ENCODE measurements around the gene ZNF12. TPM values are rescaled to one million over a fixed set of nuclear protein-coding genes. Genes with fewer than 3 reads are reported as not detected.
"Not testable (repeated sequence)": the region's sequence is repeated elsewhere in the genome, so short reads cannot be mapped to it uniquely, and the experiment has no call there.

The ZNF12 gene
- polyA plus RNA-seq, 2 donors, result 7.0 to 7.9 TPM

- Histone ChIP-seq H3K9me3 (ENCODE audit: control insufficient read depth in 2 of 2, insufficient read depth in 1 of 2, low read depth in 1 of 2, low read length in 1 of 2) (peaks cover 5 to 27% of the 10 kb centered on the region in 2 donors), H3K4me1 (ENCODE audit: control insufficient read depth in 2 of 2, insufficient read depth in 2 of 2, low read length in 1 of 2) (peaks cover 5 to 10% of the 10 kb centered on the region in 2 donors), H3K4me3 (ENCODE audit: low read depth in 1 of 2, low read length in 2 of 2) (no peak overlapping the region), H3K27me3 (ENCODE audit: control insufficient read depth in 1 of 2, insufficient read depth in 2 of 2, low read length in 2 of 2) (no peaks in the 10 kb centered on the region), H3K27ac (ENCODE audit: low read depth in 2 of 2, low read length in 1 of 2) (no peak overlapping the region), H3K36me3 (ENCODE audit: control insufficient read depth in 2 of 2, insufficient read depth in 2 of 2, low read length in 1 of 2) (peaks cover 30 to 38% of the 10 kb centered on the region in 2 donors)
- 100% methylated on average over 1 of the region's 1 CpG for WGBS, 2 donors
These were observed 4.9 kb downstream of the ZNF12 start for GRCh38 chr7:6701860-6702259.

DNA sequence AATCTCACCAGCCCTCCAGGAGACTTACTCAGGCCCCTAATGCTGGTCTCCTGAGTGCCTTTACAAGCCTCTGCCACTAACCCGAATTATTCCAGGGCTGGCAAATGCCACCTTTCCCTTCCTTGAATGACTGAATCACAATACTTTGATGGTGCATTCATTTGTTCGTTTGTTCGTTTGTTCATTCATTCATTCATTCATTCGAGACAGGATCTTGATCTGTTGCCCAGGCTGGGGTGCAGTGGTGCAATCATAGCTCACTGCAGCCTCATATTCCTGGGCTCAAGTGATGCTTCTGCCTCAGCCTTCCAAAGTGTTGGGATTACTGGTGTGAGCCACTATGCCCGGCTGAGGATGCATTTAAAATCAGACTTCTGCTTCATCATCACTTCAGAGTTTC lies 6.0 kb downstream of the ZNF12 start:
- 97 to 98% methylated on average over 5 of the region's 5 CpGs for WGBS, 2 donors
- Histone ChIP-seq H3K9me3 (ENCODE audit: control insufficient read depth in 2 of 2, insufficient read depth in 1 of 2, low read depth in 1 of 2, low read length in 1 of 2) (peaks cover 5 to 32% of the 10 kb centered on the region in 2 donors), H3K4me1 (ENCODE audit: control insufficient read depth in 2 of 2, insufficient read depth in 2 of 2, low read length in 1 of 2) (peaks cover 5 to 10% of the 10 kb centered on the region in 2 donors), H3K4me3 (ENCODE audit: low read depth in 1 of 2, low read length in 2 of 2) (no peak overlapping the region), H3K36me3 (ENCODE audit: control insufficient read depth in 2 of 2, insufficient read depth in 2 of 2, low read length in 1 of 2) (peaks cover 39 to 44% of the 10 kb centered on the region in 2 donors), H3K27me3 (ENCODE audit: control insufficient read depth in 1 of 2, insufficient read depth in 2 of 2, low read length in 2 of 2) (no peaks in the 10 kb centered on the region), H3K27ac (ENCODE audit: low read depth in 2 of 2, low read length in 1 of 2) (no peak overlapping the region)

DNA sequence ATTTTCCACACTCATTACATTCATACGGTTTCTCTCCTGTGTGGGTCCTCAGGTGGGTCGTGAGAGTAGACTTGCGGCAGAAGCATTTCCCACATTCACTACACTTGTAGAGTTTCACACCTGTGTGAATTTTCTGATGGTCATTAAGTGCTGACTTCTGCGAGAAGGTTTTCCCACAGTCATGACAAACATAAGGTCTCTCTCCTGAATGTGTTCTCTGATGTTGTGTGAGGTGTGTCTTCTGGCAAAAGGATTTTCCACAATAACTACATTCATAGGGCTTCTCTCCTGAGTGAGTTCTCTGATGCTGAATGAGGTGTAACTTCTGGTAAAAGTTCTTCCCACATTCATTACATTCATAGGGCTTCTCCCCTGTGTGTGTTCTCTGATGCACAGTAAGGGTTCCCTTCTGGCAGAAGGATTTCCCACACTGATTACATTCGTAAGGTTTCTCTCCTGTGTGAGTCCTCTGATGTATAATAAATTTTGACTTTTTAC lies 15.1 kb downstream of the ZNF12 start:
- H3K36me3 ChIP-seq (ENCODE audit: control insufficient read depth in 2 of 2, insufficient read depth in 2 of 2, low read length in 1 of 2), result peaks cover 40 to 45% of the 10 kb centered on the region in 2 donors
- peaks cover 19 to 37% of the 10 kb centered on the region in 2 donors for H3K9me3 ChIP-seq (ENCODE audit: control insufficient read depth in 2 of 2, insufficient read depth in 1 of 2, low read depth in 1 of 2, low read length in 1 of 2)
- WGBS, 2 donors, result 98 to 99% methylated on average over 5 of the region's 5 CpGs
- no peaks in the 10 kb centered on the region for H3K27me3 ChIP-seq (ENCODE audit: control insufficient read depth in 1 of 2, insufficient read depth in 2 of 2, low read length in 2 of 2)
- H3K27ac ChIP-seq (ENCODE audit: low read depth in 2 of 2, low read length in 1 of 2), result no peak overlapping the region
- H3K4me3 ChIP-seq (ENCODE audit: low read depth in 1 of 2, low read length in 2 of 2), result peak overlapping the region in 1 of 2 donors; percentile 29
- no peaks in the 10 kb centered on the region for H3K4me1 ChIP-seq (ENCODE audit: control insufficient read depth in 2 of 2, insufficient read depth in 2 of 2, low read length in 1 of 2)

- H3K27ac ChIP-seq (ENCODE audit: low read depth in 2 of 2, low read length in 1 of 2), result no peak overlapping the region
- H3K4me1 ChIP-seq (ENCODE audit: control insufficient read depth in 2 of 2, insufficient read depth in 2 of 2, low read length in 1 of 2), result no peaks in the 10 kb centered on the region
- H3K27me3 ChIP-seq (ENCODE audit: control insufficient read depth in 1 of 2, insufficient read depth in 2 of 2, low read length in 2 of 2), result no peaks in the 10 kb centered on the region
- peaks cover 19 to 34% of the 10 kb centered on the region in 2 donors for H3K9me3 ChIP-seq (ENCODE audit: control insufficient read depth in 2 of 2, insufficient read depth in 1 of 2, low read depth in 1 of 2, low read length in 1 of 2)
- peak overlapping the region in 1 of 2 donors; percentile 29 for H3K4me3 ChIP-seq (ENCODE audit: low read depth in 1 of 2, low read length in 2 of 2)
- WGBS, 2 donors, result 98 to 99% methylated on average over 4 of the region's 4 CpGs
- H3K36me3 ChIP-seq (ENCODE audit: control insufficient read depth in 2 of 2, insufficient read depth in 2 of 2, low read length in 1 of 2), result peaks cover 35 to 40% of the 10 kb centered on the region in 2 donors
These were observed 15.6 kb downstream of the ZNF12 start for GRCh38 chr7:6691103-6691502.

DNA sequence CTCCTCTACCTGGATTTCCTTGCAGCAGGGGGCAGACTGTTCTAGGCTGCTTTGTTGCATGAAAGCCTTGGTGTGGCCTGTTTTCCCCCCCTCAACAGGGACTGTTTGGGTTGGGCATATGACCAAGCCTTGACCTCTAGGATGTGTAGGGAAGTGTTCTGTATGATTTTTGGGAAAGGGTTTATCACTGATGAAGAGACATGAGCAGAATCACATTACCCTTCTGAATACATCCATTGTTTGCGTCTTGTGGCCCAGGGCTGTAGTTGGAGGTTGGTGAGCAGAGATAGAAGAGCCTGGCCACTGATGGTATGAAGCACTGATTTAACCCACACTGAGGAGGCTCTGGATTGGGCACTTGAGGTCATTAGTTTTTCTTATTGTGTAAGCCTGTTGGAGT lies 26.6 kb downstream of the ZNF12 start:
- Histone ChIP-seq H3K36me3 (ENCODE audit: control insufficient read depth in 2 of 2, insufficient read depth in 2 of 2, low read length in 1 of 2) (no peaks in the 10 kb centered on the region), H3K4me3 (ENCODE audit: low read depth in 1 of 2, low read length in 2 of 2) (no peak overlapping the region), H3K9me3 (ENCODE audit: control insufficient read depth in 2 of 2, insufficient read depth in 1 of 2, low read depth in 1 of 2, low read length in 1 of 2) (peaks cover 23 to 25% of the 10 kb centered on the region in 2 donors), H3K4me1 (ENCODE audit: control insufficient read depth in 2 of 2, insufficient read depth in 2 of 2, low read length in 1 of 2) (no peaks in the 10 kb centered on the region), H3K27me3 (ENCODE audit: control insufficient read depth in 1 of 2, insufficient read depth in 2 of 2, low read length in 2 of 2) (no peaks in the 10 kb centered on the region), H3K27ac (ENCODE audit: low read depth in 2 of 2, low read length in 1 of 2) (no peak overlapping the region)
- WGBS, 2 donors, result 92 to 96% methylated on average over 1 of the region's 1 CpG

GRCh38 chr7:6675807-6676405 lies 30.8 kb downstream of the ZNF12 start:
- no peak overlapping the region for H3K27ac ChIP-seq (ENCODE audit: low read depth in 2 of 2, low read length in 1 of 2)
- H3K4me1 ChIP-seq (ENCODE audit: control insufficient read depth in 2 of 2, insufficient read depth in 2 of 2, low read length in 1 of 2), result no peaks in the 10 kb centered on the region
- WGBS, 2 donors, result 93 to 95% methylated on average over 1 of the region's 1 CpG
- no peak overlapping the region for H3K4me3 ChIP-seq (ENCODE audit: low read depth in 1 of 2, low read length in 2 of 2)
- no peaks in the 10 kb centered on the region for H3K27me3 ChIP-seq (ENCODE audit: control insufficient read depth in 1 of 2, insufficient read depth in 2 of 2, low read length in 2 of 2)
- H3K9me3 ChIP-seq (ENCODE audit: control insufficient read depth in 2 of 2, insufficient read depth in 1 of 2, low read depth in 1 of 2, low read length in 1 of 2), result peaks cover 4 to 14% of the 10 kb centered on the region in 2 donors
- H3K36me3 ChIP-seq (ENCODE audit: control insufficient read depth in 2 of 2, insufficient read depth in 2 of 2, low read length in 1 of 2), result no peaks in the 10 kb centered on the region

GRCh38 chr7:6670851-6671250 lies 35.9 kb downstream of the ZNF12 start:
- not testable (repeated sequence) for H3K4me3 ChIP-seq (ENCODE audit: low read depth in 1 of 2, low read length in 2 of 2); H3K27ac ChIP-seq (ENCODE audit: low read depth in 2 of 2, low read length in 1 of 2); H3K27me3 ChIP-seq (ENCODE audit: control insufficient read depth in 1 of 2, insufficient read depth in 2 of 2, low read length in 2 of 2); H3K36me3 ChIP-seq (ENCODE audit: control insufficient read depth in 2 of 2, insufficient read depth in 2 of 2, low read length in 1 of 2); H3K4me1 ChIP-seq (ENCODE audit: control insufficient read depth in 2 of 2, insufficient read depth in 2 of 2, low read length in 1 of 2); H3K9me3 ChIP-seq (ENCODE audit: control insufficient read depth in 2 of 2, insufficient read depth in 1 of 2, low read depth in 1 of 2, low read length in 1 of 2)
- WGBS, 2 donors, result 93 to 96% methylated on average over 12 to 26 of the region's 34 CpGs

DNA sequence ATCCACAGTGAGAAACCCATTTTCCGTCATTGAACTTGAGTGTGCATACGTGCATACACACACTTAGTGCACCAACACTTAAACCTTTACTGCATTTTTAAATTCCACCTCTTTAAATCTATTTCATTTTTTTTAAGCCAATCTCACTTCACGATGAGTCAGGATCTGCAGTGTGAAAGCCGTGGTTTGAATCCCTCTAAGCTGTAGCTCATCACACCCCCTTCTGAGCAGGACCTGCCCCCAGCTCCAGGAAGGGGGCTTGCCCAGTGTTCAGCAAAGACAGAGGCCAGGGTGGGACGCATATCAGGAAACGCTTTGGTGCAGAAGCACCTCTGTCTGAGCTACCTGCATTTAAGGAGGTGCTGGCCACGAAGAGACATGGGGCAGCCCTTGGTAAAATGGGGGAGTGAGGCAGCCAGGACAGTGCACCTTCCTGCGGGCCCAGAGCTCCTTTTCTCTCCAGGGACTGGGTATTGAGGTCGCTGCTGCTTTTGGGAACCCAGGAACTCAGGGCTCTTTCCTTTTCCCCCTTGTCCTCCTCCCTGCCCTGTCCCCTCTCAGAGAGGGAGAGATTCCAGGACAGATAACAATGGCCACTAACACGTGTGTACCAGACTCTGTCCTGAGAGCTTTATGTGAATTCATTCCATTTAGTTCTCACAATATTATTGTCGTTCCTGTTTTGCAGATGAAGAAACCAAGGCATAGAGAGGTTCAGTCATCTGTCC lies 48.0 kb downstream of the ZNF12 start:
- Histone ChIP-seq H3K27ac (ENCODE audit: low read depth in 2 of 2, low read length in 1 of 2) (no peak overlapping the region), H3K36me3 (ENCODE audit: control insufficient read depth in 2 of 2, insufficient read depth in 2 of 2, low read length in 1 of 2) (peaks cover 0 to 12% of the 10 kb centered on the region in 2 donors), H3K4me3 (ENCODE audit: low read depth in 1 of 2, low read length in 2 of 2) (no peak overlapping the region), H3K27me3 (ENCODE audit: control insufficient read depth in 1 of 2, insufficient read depth in 2 of 2, low read length in 2 of 2) (no peaks in the 10 kb centered on the region), H3K4me1 (ENCODE audit: control insufficient read depth in 2 of 2, insufficient read depth in 2 of 2, low read length in 1 of 2) (peaks cover 2 to 3% of the 10 kb centered on the region in 2 donors), H3K9me3 (ENCODE audit: control insufficient read depth in 2 of 2, insufficient read depth in 1 of 2, low read depth in 1 of 2, low read length in 1 of 2) (peaks cover 0 to 3% of the 10 kb centered on the region in 2 donors)
- 27 to 30% methylated on average over 11 of the region's 11 CpGs for WGBS, 2 donors

DNA sequence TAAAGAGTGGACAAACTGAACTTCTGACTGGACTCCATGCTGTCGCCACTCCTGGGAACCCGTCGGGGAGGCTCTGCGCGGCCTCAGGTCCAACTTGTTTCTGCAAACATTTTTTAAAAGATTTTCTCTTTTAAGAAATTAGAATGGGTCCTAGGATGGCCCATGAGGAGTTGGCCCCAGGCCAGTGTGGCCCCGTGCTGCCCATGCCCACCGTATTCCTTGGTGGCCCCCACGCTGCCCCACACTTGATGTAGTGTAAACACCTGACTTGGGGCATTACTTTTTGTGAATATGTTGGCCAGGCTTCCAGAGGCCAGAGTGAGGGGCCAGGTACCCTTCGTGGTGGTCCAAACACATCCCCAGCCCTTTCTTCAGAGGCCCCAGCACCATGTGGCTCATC lies 50.3 kb downstream of the ZNF12 start:
- 94 to 95% methylated on average over 9 of the region's 9 CpGs for WGBS, 2 donors
- Histone ChIP-seq H3K9me3 (ENCODE audit: control insufficient read depth in 2 of 2, insufficient read depth in 1 of 2, low read depth in 1 of 2, low read length in 1 of 2) (peaks cover 0 to 20% of the 10 kb centered on the region in 2 donors), H3K27me3 (ENCODE audit: control insufficient read depth in 1 of 2, insufficient read depth in 2 of 2, low read length in 2 of 2) (no peaks in the 10 kb centered on the region), H3K4me1 (ENCODE audit: control insufficient read depth in 2 of 2, insufficient read depth in 2 of 2, low read length in 1 of 2) (peaks cover 2 to 3% of the 10 kb centered on the region in 2 donors), H3K27ac (ENCODE audit: low read depth in 2 of 2, low read length in 1 of 2) (no peak overlapping the region), H3K36me3 (ENCODE audit: control insufficient read depth in 2 of 2, insufficient read depth in 2 of 2, low read length in 1 of 2) (peaks cover 12 to 32% of the 10 kb centered on the region in 2 donors), H3K4me3 (ENCODE audit: low read depth in 1 of 2, low read length in 2 of 2) (no peak overlapping the region)

Data from esophagus (tissue), 2 donors.